Ectodermal cell (in vitro differentiated cells): ENCODE results near the gene MBD5.

ENCODE experiments used
- H3K27ac ChIP-seq: 2 replicates; pipeline ENCODE4 v1.7.0; 2013; ENCODE audit warnings: mild to moderate bottlenecking, low read depth, low read length; ENCODE audit not compliant: insufficient read depth, poor library complexity, severe bottlenecking
- H3K27me3 ChIP-seq: 2 replicates; pipeline ENCODE4 v1.7.0; 2013; ENCODE audit warnings: mild to moderate bottlenecking, low read length; ENCODE audit not compliant: insufficient read depth, control insufficient read depth, poor library complexity, severe bottlenecking
- H3K36me3 ChIP-seq: one replicate; pipeline ENCODE4 v1.7.0; 2013; ENCODE audit warnings: low read length; ENCODE audit not compliant: control insufficient read depth, insufficient read depth
- H3K4me1 ChIP-seq: one replicate; pipeline ENCODE4 v1.7.0; 2013; ENCODE audit warnings: low read length; ENCODE audit not compliant: control insufficient read depth, insufficient read depth
- H3K4me3 ChIP-seq: 2 replicates; pipeline ENCODE4 v1.7.0; 2013; ENCODE audit warnings: low read depth, low read length, control low read depth; ENCODE audit not compliant: insufficient read depth
- H3K9me3 ChIP-seq: 2 replicates; pipeline ENCODE4 v1.7.0; 2013; ENCODE audit warnings: mild to moderate bottlenecking, low read length, moderate library complexity; ENCODE audit not compliant: control insufficient read depth
- WGBS, 2 experiments: methylation state at CpG; one replicate each; pipeline ENCODE4 v1.1.7; 2013; ENCODE audit warnings: missing lambda C conversion rate in 2 of 2; 5-methylcytosine and 5-hydroxymethylcytosine counted together

The MBD5 gene

GRCh38 chr2:148545390-148546256 lies 524.7 kb downstream of the MBD5 start:
- no peaks in the 10 kb centered on the region for H3K27me3 ChIP-seq
- H3K4me1 ChIP-seq = no peaks in the 10 kb centered on the region
- H3K36me3 ChIP-seq = no peaks in the 10 kb centered on the region
- H3K9me3 ChIP-seq = no peaks in the 10 kb centered on the region
- H3K27ac ChIP-seq = no peak overlapping the region
- 90 to 94% methylated on average over 8 of the region's 8 CpGs for WGBS, 2 experiments
- no peak overlapping the region for H3K4me3 ChIP-seq

GRCh38 chr2:148546270-148546669 lies 525.4 kb downstream of the MBD5 start:
- 95 to 100% methylated on average over 1 of the region's 1 CpG for WGBS, 2 experiments
- H3K4me3 ChIP-seq = no peak overlapping the region
- no peaks in the 10 kb centered on the region for H3K4me1 ChIP-seq
- no peak overlapping the region for H3K27ac ChIP-seq
- H3K36me3 ChIP-seq = no peaks in the 10 kb centered on the region
- H3K27me3 ChIP-seq = no peaks in the 10 kb centered on the region
- H3K9me3 ChIP-seq = no peaks in the 10 kb centered on the region

- Histone ChIP-seq H3K4me3 (no peak overlapping the region), H3K27me3 (no peaks in the 10 kb centered on the region), H3K36me3 (no peaks in the 10 kb centered on the region), H3K9me3 (no peaks in the 10 kb centered on the region), H3K4me1 (no peaks in the 10 kb centered on the region), H3K27ac (no peak overlapping the region)
- WGBS, 2 experiments = 95% methylated on average over 7 of the region's 7 CpGs
Observed at GRCh38 chr2:148548716-148549400, 528.0 kb downstream of the MBD5 start.

- no peak overlapping the region for H3K4me3 ChIP-seq
- no peaks in the 10 kb centered on the region for H3K36me3 ChIP-seq
- H3K27me3 ChIP-seq = no peaks in the 10 kb centered on the region
- no peak overlapping the region for H3K27ac ChIP-seq
- 93 to 95% methylated on average over 9 of the region's 9 CpGs for WGBS, 2 experiments
- H3K4me1 ChIP-seq = no peaks in the 10 kb centered on the region
- H3K9me3 ChIP-seq = no peaks in the 10 kb centered on the region
Observed at GRCh38 chr2:148552675-148553331, 531.9 kb downstream of the MBD5 start.

GRCh38 chr2:148553332-148553887 lies 532.5 kb downstream of the MBD5 start:
- Histone ChIP-seq H3K4me1 (no peaks in the 10 kb centered on the region), H3K27ac (no peak overlapping the region), H3K36me3 (no peaks in the 10 kb centered on the region), H3K4me3 (no peak overlapping the region), H3K9me3 (no peaks in the 10 kb centered on the region), H3K27me3 (no peaks in the 10 kb centered on the region)
- 95 to 98% methylated on average over 7 of the region's 7 CpGs for WGBS, 2 experiments

GRCh38 chr2:148554459-148555247 lies 533.8 kb downstream of the MBD5 start:
- 22 to 30% methylated on average over 6 of the region's 6 CpGs for whole genome bisulfite sequencing, 2 experiments
- Histone ChIP-seq H3K27me3 (no peaks in the 10 kb centered on the region), H3K9me3 (no peaks in the 10 kb centered on the region), H3K4me1 (no peaks in the 10 kb centered on the region), H3K4me3 (no peak overlapping the region), H3K27ac (no peak overlapping the region), H3K36me3 (no peaks in the 10 kb centered on the region)

GRCh38 chr2:148555622-148556294 lies 534.9 kb downstream of the MBD5 start:
- Histone ChIP-seq H3K4me3 (no peak overlapping the region), H3K9me3 (no peaks in the 10 kb centered on the region), H3K4me1 (no peaks in the 10 kb centered on the region), H3K27me3 (no peaks in the 10 kb centered on the region), H3K27ac (no peak overlapping the region), H3K36me3 (no peaks in the 10 kb centered on the region)
- WGBS, 2 experiments = 87 to 91% methylated on average over 6 of the region's 6 CpGs

- Histone ChIP-seq H3K27me3 (no peaks in the 10 kb centered on the region), H3K27ac (no peak overlapping the region), H3K4me1 (no peaks in the 10 kb centered on the region), H3K4me3 (no peak overlapping the region), H3K36me3 (no peaks in the 10 kb centered on the region), H3K9me3 (no peaks in the 10 kb centered on the region)
- WGBS, 2 experiments = 91 to 95% methylated on average over 5 of the region's 5 CpGs
Observed at GRCh38 chr2:148557844-148558436, 537.0 kb downstream of the MBD5 start.

GRCh38 chr2:148560496-148560895 lies 539.6 kb downstream of the MBD5 start:
- Histone ChIP-seq H3K4me3 (no peak overlapping the region), H3K27ac (no peak overlapping the region), H3K36me3 (no peaks in the 10 kb centered on the region), H3K4me1 (no peaks in the 10 kb centered on the region), H3K9me3 (no peaks in the 10 kb centered on the region), H3K27me3 (no peaks in the 10 kb centered on the region)
- WGBS, 2 experiments = 90 to 93% methylated on average over 5 of the region's 5 CpGs
